Inferior parietal cortex (tissue), 1 donor: ENCODE data around the gene APLF.
"Not testable (repeated sequence)": the region's sequence is repeated elsewhere in the genome, so short reads cannot be mapped to it uniquely, and the experiment has no call there.

Experiments used
- DNase-seq: peaks from one replicate; pipeline ENCODE4 v3.0.0-alpha.2; 2016; ENCODE audit errors: extremely low spot score

Gene APLF

DNA sequence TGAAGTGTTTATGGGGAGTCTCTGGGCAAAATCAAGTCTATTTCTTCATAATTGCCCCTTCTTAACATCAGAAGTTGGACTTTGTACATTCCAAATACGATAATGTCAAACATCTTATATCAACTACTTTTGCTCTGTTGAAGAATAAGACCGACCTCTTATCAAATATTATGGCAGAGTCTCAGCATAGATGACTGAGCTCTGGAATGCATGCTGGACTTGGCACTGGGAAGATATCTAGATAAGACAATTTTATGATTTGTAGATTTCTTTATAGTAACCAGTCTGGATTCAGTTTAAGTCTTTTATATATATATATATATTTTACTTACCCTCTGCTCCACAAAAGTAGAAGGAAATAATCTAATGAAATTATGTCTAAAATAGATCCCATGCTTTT is 8.2 kb downstream of the APLF start:
- no peak for DNase-seq

DNA sequence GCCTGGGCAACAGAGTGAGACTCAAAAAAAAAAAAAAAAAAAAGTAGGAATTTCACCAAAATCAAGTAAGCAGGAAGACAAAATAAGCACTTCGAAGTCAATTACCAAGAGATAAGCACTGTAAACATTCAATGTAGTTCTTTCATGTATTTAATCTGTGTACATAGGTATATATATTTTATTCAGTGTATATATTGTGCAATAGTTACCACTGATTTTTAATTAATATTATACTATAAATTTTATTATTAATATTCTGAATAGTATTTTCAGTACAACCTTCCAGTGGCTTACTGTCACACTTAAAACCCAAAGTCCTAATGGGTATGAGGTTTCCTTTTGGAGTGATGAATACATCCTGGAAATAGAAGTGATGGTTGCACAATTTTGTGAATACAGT is 9.1 kb downstream of the APLF start:
- DNase-seq, result no peak

DNA sequence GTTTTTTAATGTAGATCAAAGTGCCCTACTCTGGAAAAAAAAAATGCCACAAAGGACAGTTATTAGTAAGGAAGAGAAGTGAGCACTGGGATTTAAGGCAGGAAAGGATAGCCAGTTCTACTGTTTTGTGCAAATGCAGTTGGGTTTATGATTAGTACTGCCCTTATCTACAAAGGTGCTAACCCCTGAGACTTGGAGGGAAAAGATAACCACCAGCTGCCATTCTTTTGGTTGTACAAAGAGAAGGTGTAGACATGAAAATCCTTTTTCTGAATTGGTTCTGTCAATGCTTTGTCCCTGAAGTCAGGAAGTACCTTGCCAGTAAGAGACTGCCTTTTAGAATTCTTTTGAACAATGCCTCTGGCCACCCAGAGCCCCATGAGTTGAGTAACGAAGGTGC is 11.3 kb downstream of the APLF start:
- DNase-seq, result no peak

DNA sequence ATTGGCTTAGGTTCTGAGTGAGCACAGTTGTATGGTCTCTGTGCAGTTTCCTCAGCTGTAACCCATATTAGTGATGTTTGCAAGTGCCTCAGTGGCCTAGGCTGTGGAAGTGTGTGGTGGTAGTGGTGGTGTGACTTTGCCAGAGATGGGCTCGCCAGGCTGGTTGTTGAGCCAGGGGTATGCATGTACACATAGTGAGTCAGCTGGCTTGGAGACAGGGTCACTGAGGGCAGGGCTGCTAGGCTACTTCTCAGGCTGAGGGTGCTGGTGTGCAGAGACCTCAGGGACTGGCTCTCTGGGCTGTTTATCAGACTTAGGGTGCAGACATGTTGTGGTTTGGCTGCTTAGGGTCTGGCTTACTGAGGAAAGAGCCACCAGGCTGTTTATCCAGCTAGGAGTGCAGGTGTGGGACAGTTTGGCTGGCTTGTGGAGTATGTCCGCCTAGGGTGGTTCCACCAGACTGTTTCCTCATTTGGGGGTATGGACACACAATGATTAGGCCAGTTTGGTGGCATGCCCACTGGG is 15.0 kb downstream of the APLF start:
- DNase-seq, result no peak

DNA sequence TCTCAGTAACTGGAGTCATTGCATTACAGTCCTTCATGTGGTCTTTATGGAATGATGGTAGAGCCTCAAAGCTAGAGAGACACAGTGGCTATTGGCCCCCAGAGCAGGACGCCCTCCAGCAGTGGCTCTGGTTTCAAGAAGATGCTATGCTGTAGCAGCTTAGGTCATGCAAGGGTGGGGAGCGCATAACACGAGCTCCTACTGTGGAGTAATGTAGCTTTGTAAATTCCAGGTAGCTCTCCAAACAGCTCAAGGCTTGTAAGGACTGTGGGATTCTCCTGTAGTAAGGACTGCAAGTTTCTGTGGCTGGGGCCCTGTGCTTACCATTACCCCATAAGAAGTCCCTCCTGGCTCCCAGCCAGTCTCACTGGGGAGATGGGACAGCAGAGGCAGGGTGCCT is 15.6 kb downstream of the APLF start:
- no peak for DNase-seq

DNA sequence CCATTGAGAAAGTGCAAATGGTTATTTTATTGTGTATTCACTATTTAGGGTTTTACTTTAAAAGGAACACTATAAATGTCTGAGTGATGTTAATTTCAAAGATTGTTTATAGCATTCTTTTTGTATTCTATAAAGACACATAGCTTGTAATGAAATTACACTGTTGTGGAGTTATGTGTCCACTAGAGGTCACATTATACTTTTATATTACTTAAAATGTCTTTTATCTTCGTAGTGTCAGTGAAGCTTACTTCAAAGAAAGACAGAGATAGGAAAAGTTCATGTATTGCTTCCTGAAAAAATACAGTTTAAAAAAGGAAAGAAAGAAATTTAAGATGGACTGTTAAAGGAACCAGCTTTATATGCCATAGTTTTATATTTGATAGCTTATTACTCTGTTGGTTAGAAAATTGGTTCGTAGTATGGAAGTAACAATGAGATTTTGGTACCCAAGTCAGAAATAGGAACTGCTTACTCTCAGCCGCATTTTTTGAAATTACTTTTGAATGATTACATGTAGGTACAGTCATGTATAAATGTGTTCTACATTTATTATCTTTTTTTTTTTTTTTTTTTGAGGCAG is 20.5 kb downstream of the APLF start:
- no peak for DNase-seq

DNA sequence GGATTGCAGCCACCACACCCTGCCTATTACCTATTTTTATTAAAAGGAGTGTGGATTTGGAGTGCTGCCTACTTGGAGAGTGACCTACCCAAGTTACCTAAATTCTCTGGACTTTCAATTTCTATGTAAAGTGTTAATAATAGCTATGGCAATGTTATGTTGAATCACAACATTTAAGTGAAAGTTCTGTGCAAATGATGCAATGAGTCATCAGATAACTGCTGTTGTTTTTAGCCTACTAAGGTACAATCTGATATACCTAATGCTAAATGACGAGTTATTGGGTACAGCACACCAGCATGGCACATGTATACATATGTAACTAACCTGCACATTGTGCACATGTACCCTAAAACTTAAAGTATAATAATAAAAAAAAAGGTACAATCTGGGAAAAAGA is 21.2 kb downstream of the APLF start:
- DNase-seq, result not testable (repeated sequence)

DNA sequence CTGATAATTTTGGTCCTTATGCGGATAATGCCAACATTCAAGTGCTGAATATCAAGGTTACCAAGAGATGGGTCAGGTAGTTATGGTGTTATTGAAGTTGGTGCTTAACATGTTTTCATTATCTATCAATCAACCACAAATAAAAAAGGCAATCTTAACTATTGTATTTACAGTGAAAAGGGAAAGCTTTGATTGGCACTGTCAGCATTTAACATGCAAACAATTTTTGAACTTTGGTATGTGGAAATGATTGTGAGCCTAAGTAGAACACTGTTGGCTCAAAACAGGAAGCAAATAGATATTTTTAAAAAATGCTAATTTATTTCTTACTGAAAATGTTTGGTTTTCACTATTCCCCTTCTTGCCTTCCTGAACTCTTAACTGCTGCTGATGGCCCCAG is 21.9 kb downstream of the APLF start:
- no peak for DNase-seq

DNA sequence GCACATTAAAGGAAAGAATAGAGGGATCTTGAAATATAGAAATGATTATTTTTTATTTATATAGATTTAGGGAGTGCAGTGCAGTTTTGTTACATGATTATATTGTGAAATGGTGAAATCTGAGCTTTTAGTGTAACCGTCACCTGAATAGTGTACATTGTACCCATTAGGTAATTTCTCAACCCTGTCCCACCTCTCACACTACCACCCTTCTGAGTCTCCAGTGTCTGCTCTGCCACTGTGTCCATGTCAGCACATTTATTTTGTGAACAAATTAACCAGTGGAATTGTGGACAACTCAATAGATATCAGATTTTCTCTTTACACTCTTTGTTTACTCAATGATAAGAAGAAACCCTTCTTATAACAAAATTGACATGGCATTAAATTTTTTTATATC is 24.2 kb downstream of the APLF start:
- DNase-seq, result no peak

DNA sequence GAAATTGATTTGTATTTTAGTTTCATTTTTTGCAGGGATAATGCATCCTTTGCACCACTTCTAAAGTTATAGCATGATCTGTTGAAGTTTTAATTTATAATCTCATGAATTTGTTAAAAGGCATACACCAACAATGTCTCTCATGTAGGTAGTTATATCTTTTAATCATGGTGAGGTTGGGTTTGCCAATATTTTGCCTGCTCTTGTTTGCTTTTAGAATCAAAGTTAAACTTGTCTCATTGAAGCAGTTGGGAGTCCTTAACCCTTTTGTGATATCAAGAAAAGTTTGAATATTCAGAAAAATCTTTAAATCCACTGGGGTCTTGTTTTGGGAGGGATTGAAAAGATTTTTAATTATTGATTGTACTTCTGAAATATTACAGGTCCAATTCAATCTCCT is 31.7 kb downstream of the APLF start:
- DNase-seq, result no peak

DNA sequence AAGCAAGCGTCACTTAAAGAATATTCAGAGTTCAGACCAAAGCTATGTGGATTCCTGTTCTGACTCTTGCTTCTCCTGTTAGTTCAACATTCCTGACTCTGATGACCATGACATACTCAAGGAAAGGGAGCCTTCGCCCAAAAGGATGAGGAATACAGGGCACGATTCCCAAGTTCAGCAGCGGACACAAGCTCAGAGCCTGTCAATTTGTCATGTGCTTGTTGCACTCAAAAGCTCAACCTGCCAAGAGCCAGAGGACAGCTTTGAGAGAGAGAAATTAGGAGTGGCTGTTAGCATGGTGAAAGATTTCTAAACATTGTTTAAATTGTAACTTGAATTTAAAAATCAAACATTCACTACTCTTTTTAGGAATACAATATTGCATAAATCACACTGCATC is 33.3 kb downstream of the APLF start:
- no peak for DNase-seq

DNA sequence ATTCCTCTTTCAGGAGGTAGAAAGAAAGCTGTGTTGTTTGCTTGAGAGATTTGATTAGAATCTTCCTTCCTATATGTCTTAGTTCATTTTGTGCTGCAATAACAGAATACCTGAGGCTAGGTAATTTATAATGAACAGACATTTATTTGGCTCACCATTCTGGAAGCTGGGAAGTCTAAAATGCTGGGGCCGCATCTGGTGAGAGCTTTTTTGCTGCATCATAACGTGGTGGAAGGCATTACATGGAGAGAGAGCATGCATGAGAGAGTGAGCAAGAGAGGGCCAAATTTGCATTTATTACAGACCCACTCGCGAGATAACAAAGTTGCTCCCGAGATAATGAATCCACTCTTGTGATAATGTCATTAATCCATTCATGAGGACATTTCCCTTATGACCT is 34.4 kb downstream of the APLF start:
- no peak for DNase-seq

DNA sequence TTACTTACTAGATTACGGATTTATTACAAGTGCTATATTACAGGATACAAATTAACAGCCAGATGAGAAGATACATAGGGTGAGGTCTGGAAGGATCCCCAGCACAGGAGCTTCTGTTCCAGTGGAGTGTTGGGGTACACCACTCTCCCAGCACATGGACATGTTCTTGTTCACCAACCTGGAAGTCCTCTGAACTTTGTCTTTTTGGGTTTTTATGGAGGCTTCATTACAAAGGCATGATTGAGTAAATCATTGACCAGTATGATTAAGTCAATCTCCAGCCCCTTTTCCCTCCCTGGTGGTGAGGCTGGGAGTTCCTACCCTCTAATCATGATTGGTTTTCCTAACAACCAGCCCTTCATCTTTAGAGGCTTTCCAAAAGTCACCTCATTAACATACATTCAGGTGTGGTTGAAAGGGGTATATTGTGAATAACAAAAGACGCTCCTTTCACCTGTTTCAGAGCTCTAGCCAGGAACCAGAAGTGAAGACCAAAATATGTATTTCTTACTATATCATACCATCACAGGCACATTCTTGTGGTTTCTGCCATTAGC is 38.3 kb downstream of the APLF start:
- no peak for DNase-seq

DNA sequence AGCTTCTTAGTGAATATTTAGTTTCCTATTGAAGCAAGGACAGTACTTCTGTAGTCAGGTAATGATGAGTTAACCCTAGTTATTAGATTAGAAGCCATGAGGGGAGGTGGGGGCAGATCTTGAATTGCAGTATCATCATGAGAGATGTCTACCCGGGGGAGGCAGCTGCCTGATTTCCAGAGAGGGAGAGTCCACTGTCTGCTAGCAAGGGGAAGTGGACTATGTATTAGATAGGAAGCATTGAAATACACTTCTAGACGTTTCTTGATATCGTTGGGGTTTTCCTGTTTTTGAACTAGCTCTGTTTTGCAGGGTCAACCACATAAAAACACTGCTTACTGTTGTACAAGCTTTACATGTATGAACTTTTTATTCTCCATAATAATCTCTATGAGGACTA is 38.8 kb downstream of the APLF start:
- DNase-seq, result no peak

DNA sequence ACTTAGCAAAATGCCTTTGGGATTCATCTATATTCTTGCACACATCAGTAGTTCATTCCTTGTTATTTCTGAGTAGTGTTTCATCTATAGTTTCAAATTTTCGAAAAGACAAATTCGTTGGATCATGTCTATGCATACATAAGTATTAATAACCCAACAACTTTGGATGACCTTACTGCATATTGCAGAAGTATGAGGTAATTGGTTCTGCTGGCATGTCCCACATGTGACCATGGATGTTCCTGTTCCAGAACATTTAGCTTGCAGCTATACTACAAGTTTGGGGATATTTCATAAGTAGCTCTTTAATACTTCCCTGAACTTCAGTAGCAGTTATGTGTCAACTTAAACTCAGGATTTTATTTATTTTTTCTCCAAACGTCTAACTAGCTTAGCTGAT is 44.9 kb downstream of the APLF start:
- no peak for DNase-seq

DNA sequence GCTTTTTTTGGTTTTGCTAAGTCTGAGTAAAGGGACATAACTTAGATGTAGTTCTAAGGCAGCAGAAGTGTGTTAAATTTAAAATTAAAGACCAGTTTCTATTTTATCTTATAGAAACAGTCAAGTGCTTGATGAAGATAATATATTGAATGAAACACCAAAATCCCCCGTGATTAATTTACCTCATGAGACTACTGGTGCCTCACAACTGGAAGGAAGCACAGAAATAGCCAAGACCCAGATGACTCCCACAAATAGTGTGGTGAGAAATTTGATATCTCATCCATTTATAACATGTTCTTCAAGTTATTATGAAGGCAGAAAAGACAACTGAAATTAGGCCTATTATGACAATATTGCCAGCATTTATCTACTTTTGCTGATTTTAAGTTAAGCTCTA is 45.6 kb downstream of the APLF start:
- DNase-seq, result no peak

DNA sequence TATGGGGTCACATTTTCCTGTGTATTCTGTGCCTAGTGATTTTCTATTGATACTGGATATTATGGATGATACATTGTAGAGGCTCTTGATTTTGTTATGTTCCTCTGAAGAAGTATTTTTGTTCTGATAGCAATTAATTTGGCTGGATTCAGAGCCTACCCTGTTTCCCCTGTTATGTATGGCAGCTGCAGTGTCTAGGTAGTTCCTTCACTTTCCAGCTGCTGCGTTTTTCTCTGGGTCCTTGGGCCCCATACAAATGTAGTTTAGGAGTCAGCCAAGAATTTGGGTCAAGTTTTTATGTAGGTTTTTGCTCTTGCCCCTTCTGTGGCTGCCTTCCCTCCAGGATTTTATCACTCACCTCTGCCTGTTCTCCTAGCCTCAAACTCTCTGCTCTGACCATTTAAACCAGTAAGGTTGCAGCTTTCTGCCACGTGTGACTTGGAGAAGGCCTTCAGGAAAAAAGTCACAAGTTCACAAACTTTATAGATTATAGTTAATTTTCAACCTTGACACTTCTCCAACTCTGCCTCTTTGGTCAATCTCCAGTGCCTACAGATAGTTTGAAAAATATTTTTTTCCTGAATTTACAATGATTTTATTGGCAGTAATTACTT is 47.0 kb downstream of the APLF start:
- DNase-seq, result no peak

DNA sequence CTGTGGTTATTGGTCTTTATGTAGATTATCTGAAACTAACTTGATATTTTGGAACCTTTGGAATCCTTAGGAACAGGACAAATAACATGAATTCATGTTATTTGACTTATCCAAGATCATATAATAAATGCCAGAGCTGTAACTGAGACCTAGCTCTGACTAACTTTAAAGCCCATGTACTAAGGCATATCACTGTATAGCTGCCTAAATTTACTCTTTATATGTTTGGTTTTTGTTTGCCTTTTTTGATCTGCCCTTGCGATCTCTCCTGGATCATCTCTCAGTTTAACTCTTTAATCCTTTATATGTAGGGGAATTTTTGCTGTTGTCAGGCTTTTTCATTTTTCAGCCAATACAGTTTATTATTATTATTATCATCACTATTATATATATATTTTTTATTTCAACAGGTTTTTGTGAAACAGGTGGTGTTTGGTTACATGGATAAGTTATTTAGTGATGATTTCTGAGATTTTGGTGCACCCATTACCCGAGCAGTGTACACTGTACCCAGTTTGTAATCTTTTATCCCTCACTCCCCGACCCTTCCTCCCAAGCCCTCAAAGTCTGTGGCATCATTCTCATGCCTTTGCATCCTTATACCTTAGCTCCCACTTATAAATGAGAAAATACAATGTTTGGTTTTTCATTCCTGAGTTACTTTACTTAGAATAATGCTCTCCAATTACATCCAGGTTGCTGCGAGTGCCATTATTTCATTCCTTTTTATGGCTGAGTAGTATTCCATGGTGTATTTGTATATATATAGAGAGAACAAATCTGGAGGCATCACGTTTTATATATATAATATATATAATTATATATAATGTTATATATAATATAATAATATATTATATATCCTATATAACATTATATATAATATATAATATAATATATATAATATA is 48.9 kb downstream of the APLF start:
- no peak for DNase-seq

DNA sequence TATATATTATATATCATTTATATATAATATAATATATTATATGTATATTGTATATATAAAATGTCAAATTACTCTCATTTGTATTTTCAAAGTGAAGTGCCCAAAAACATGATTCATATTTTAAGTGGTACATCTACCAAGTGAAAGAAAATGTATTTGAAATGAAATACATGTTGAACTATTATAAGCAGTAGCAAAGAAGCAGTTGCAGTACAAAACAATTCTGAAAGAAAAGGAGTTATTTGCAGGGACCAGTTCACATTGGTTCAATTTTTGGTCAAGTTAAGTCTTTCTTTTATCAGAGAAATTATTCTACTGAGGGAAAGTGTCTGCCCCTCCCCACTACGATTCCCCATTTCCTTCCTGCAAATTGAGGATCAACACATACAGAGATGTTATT is 51.9 kb downstream of the APLF start:
- DNase-seq, result no peak

DNA sequence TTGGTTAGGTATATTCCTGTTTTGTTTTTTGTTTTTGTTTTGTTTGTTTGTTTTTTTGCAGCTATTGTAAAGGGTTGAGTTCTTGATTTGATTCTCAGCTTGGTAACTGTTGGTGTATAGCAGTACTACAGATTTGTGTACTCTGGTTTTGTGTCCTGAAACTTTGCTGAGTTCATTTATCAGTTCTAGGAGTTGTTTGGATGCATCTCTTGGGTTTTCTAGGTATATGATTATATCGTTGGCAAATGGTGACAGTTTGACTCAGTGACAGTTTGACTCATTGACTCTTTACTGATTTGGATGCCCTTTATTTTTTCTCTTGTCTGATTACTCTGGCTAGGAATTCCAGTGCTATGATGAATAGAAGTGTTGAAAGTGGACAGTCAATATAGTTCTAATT is 53.7 kb downstream of the APLF start:
- no peak for DNase-seq

DNA sequence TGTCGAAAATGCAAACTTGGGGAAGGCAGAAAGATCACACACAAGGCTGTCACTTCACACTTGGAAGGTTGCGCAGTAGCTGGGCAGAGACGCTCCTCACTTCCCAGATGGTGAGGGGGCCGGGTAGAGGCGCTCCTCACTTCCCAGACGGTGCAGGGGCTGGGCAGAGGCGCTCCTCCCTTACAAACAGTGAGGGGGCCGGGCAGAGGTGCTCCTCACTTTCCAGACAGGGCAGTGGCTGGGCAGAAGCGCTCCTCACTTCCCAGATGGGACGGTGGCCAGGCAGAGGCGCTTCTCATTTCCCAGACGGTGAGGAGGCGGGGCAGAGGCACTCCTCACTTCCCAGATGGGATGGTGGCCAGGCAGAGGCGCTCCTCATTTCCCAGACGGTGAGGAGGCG is 59.6 kb downstream of the APLF start:
- not testable (repeated sequence) for DNase-seq

DNA sequence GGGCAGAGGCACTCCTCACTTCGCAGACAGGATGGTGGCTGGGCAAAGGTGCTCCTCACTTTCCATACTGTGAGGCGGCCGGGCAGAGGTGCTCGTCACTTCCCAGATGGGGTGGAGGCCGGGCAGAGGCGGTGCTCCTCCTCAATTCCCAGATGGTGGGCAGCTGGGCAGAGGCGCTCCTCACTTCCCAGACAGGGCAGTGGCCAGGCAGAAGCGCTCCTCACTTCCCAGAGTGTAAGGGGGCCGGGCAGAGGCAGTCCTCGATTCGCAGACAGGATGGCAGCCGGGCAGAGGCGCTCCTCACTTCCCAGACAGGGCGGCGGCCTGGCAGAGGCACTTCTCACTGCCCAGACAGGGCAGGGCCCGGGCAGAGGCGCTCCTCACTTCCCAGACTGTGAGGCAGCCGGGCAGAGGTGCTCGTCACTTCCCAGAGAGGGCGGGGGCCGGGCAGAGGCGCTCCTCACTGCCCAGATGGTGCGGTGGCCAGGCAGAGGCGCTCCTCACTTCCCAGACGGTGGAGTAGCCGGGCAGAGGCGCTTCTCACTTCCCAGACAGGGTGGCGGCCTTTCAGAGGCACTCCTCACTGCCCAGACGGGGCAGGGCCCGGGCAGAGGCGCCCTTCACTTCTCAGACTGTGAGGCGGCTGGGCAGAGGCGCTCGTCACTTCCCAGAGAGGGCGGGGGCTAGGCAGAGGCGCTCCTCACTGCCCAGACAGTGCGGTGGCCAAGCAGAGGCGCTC is 60.1 kb downstream of the APLF start:
- DNase-seq, result not testable (repeated sequence)
